B cell (primary cell): ENCODE data around the gene RAB30. TPM values are rescaled to one million over a fixed set of nuclear protein-coding genes. Genes with fewer than 3 reads are reported as not detected.
A peak's percentile ranks its signal among the peaks of the same experiment; 100 is the strongest.

Experiments
- ATAC-seq: fragments of 200-7000 bp; cut with Tn5 transposase; one replicate; pipeline ENCODE4 v1.10.0; 2021; ENCODE audit warnings: low read depth, mild to moderate bottlenecking, moderate number of reproducible peaks, moderate library complexity
- CTCF ChIA-PET: fragments of 350-600 bp; sonication (Branson Sonifier 250); formaldehyde crosslinking; loops from one replicate; lab custom pipeline; 2021; ENCODE audit warnings: antibody characterized with exemption, inconsistent platforms; lab: Charles Lee
- POLR2A ChIA-PET: fragments of 350-600 bp; sonication (Branson Sonifier 250); formaldehyde crosslinking; loops from one replicate; lab custom pipeline; 2021; ENCODE audit warnings: antibody characterized with exemption; lab: Charles Lee
- DNase-seq: peaks from one replicate; pipeline ENCODE4 v3.0.0; 2013
- H2AFZ ChIP-seq: 2 replicates; pipeline ENCODE4 v1.6.1; 2012; ENCODE audit warnings: mild to moderate bottlenecking, low read depth, low read length; ENCODE audit not compliant: insufficient read depth, poor library complexity, severe bottlenecking
- H3K27ac ChIP-seq, 2 donors: 1 replicate in 1 of 2; 2 replicates in 1 of 2; pipeline ENCODE4 v1.5.1; 2012 to 2013; ENCODE audit warnings: low read length in 2 of 2, mild to moderate bottlenecking in 2 of 2, moderate library complexity in 1 of 2
- H3K27me3 ChIP-seq, 4 experiments: fragments of 200-600 bp in 1 of 4; sonication (generic) in 1 of 4; replicated peaks in 1 of 4; 1 replicate in 2 of 4; 2 replicates in 2 of 4; pipeline versions ENCODE4 v1.6.1 to v1.7.0; 2013 to 2016; ENCODE audit warnings: low read length in 3 of 4, mild to moderate bottlenecking in 2 of 4, mixed read lengths in 1 of 4, moderate library complexity in 1 of 4; ENCODE audit not compliant: insufficient read depth in 4 of 4, control insufficient read depth in 3 of 4; ENCODE audit errors: control extremely low read depth in 1 of 4
- H3K36me3 ChIP-seq, 2 experiments: replicated peaks in 1 of 2; 1 replicate in 1 of 2; 2 replicates in 1 of 2; pipeline versions ENCODE4 v1.6.1 to v1.7.1; 2013; ENCODE audit warnings: low read length in 1 of 2; ENCODE audit not compliant: insufficient read depth in 2 of 2, control insufficient read depth in 1 of 2; ENCODE audit errors: control extremely low read depth in 1 of 2, extremely low read depth in 1 of 2
- H3K4me1 ChIP-seq, 2 donors: fragments of 200-600 bp in 1 of 2; sonication (generic) in 1 of 2; 1 replicate in 1 of 2; 2 replicates in 1 of 2; pipeline versions ENCODE4 v1.5.1 to v1.6.1; 2013 to 2017; ENCODE audit warnings: low read length in 2 of 2; ENCODE audit not compliant: control insufficient read depth in 2 of 2, insufficient read depth in 2 of 2
- H3K4me2 ChIP-seq: replicated peaks from 2 replicates; pipeline ENCODE3; 2012; ENCODE audit warnings: mild to moderate bottlenecking, low read depth, low read length; ENCODE audit not compliant: poor library complexity, severe bottlenecking
- H3K4me3 ChIP-seq, 5 experiments: fragments of 200-600 bp in 1 of 5; sonication (generic) in 1 of 5; 1 replicate in 3 of 5; 2 replicates in 2 of 5; pipeline versions ENCODE4 v1.5.1 to v1.7.0; 2011 to 2016; ENCODE audit warnings: low read length in 4 of 5, mild to moderate bottlenecking in 4 of 5, low read depth in 2 of 5, control low read depth in 1 of 5, moderate library complexity in 1 of 5; ENCODE audit not compliant: insufficient read depth in 1 of 5; ENCODE audit errors: control extremely low read depth in 1 of 5, extremely low read depth in 1 of 5
- H3K79me2 ChIP-seq: fragments of 200-600 bp; sonication (generic); one replicate; pipeline ENCODE4 v1.6.0; 2016; ENCODE audit warnings: low read length; ENCODE audit not compliant: control insufficient read depth, insufficient read depth
- H3K9ac ChIP-seq: fragments of 200-600 bp; sonication (generic); 2 replicates; pipeline ENCODE4 v1.6.1; 2017; ENCODE audit warnings: mild to moderate bottlenecking, low read length, moderate library complexity
- H3K9me3 ChIP-seq, 3 donors: one replicate each; pipeline versions ENCODE4 v1.6.1 to v1.7.1; 2013; ENCODE audit warnings: low read length in 2 of 3; ENCODE audit not compliant: control insufficient read depth in 2 of 3, insufficient read depth in 1 of 3; ENCODE audit errors: control extremely low read depth in 1 of 3
- H4K20me1 ChIP-seq: 2 replicates; pipeline ENCODE4 v1.6.0; 2012; ENCODE audit warnings: mild to moderate bottlenecking, low read length; ENCODE audit not compliant: insufficient read depth, control insufficient read depth, poor library complexity, severe bottlenecking
- H3K27ac Mint-ChIP-seq: one replicate; pipeline ENCODE4 v1.8.0; 2021; ENCODE audit warnings: mixed read lengths
- H3K27me3 Mint-ChIP-seq: one replicate; pipeline ENCODE4 v1.8.0; 2021; ENCODE audit warnings: mixed read lengths
- H3K4me1 Mint-ChIP-seq: one replicate; pipeline ENCODE4 v1.8.0; 2021; ENCODE audit warnings: mixed read lengths
- H3K4me3 Mint-ChIP-seq: one replicate; pipeline ENCODE4 v1.8.0; 2021; ENCODE audit warnings: mixed read lengths
- H3K9me3 Mint-ChIP-seq: one replicate; pipeline ENCODE4 v1.8.0; 2022; ENCODE audit warnings: mixed read lengths; ENCODE audit not compliant: insufficient read depth
- EZH2 ChIP-seq: IDR thresholded peaks from 2 replicates; pipeline ENCODE4 v1.6.1; 2012; ENCODE audit warnings: borderline replicate concordance, low read depth, mild to moderate bottlenecking, moderate library complexity, low read length; ENCODE audit not compliant: insufficient read depth, poor library complexity, severe bottlenecking
- WGBS: methylation state at CpG from one replicate; pipeline ENCODE4 v1.1.5; 2013; ENCODE audit warnings: missing lambda C conversion rate; ENCODE audit not compliant: insufficient coverage; 5-methylcytosine and 5-hydroxymethylcytosine counted together
- intact Hi-C: fragments of 100-400 bp; cut with micrococcal nuclease; formaldehyde crosslinking; loops from one replicate; pipeline ENCODE4 v1.10.0; 2022
- polyA plus RNA-seq: library from polyadenylated mRNA; depleted of rRNA; stranded (reverse); fragments of >200 nt; gene quantifications from 2 replicates; pipeline ENCODE4 v1.2.3, GENCODE V29; 2012
- total RNA-seq, 2 donors: library from RNA; stranded (reverse); fragments of 120-200 nt in 1 of 2; gene quantifications; 1 replicate in 1 of 2; 2 replicates in 1 of 2; pipeline versions ENCODE4 v1.2.3 to v1.2.4, GENCODE V29; 2013 to 2022
- TF ChIP-seq, protein P1 (sequence below): fragments of 200-600 bp; IDR thresholded peaks from one replicate; pipeline ENCODE4 v1.8.0; 2022; ENCODE audit warnings: antibody characterized with exemption, mild to moderate bottlenecking

RAB30 gene
- total and polyA plus RNA-seq, 2 donors (not counting 1 experiment from before 2014, with no cell fraction given) = 26.6 to 214 TPM

GRCh38 chr11:83019888-83020579, 51.7 kb downstream of the RAB30 start:
- Mint-ChIP-seq H3K27ac (no peak overlapping the region), H3K27me3 (no peaks in the 10 kb centered on the region), H3K9me3 (peaks cover 2% of the 10 kb centered on the region), H3K4me1 (peaks cover 72% of the 10 kb centered on the region), H3K4me3 (no peak overlapping the region)
- intact Hi-C loops = no loop called here
- Histone ChIP-seq H4K20me1 (peaks cover 85% of the 10 kb centered on the region), H3K4me3 (no peak overlapping the region), H2AFZ (no peak overlapping the region), H3K36me3 (peaks cover 2 to 19% of the 10 kb centered on the region in 2 experiments), H3K79me2 (peaks cover 98% of the 10 kb centered on the region), H3K27ac (no peak overlapping the region), H3K4me2 (peak overlapping the region; percentile 1), H3K4me1 (peaks cover 36 to 47% of the 10 kb centered on the region in 2 donors), H3K27me3 (no peaks in the 10 kb centered on the region), H3K9me3 (peaks cover 0 to 13% (median 0%) of the 10 kb centered on the region in 3 donors), H3K9ac (no peak overlapping the region)
- TF ChIP-seq EZH2 = no peak
- TF ChIP-seq, protein P1, sequence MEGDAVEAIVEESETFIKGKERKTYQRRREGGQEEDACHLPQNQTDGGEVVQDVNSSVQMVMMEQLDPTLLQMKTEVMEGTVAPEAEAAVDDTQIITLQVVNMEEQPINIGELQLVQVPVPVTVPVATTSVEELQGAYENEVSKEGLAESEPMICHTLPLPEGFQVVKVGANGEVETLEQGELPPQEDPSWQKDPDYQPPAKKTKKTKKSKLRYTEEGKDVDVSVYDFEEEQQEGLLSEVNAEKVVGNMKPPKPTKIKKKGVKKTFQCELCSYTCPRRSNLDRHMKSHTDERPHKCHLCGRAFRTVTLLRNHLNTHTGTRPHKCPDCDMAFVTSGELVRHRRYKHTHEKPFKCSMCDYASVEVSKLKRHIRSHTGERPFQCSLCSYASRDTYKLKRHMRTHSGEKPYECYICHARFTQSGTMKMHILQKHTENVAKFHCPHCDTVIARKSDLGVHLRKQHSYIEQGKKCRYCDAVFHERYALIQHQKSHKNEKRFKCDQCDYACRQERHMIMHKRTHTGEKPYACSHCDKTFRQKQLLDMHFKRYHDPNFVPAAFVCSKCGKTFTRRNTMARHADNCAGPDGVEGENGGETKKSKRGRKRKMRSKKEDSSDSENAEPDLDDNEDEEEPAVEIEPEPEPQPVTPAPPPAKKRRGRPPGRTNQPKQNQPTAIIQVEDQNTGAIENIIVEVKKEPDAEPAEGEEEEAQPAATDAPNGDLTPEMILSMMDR = no peak
- DNase-seq (no peak), ATAC-seq (no peak)
- POLR2A ChIA-PET = no interaction called here
- CTCF ChIA-PET = interaction anchor here (1.0 to 2.5 kb wide), 2 partner anchors 14 to 153 kb away, joined by 4 to 7 read pairs; no protein-coding TSS in a partner anchor
- 96% methylated on average over 12 of the region's 12 CpGs for WGBS

DNA sequence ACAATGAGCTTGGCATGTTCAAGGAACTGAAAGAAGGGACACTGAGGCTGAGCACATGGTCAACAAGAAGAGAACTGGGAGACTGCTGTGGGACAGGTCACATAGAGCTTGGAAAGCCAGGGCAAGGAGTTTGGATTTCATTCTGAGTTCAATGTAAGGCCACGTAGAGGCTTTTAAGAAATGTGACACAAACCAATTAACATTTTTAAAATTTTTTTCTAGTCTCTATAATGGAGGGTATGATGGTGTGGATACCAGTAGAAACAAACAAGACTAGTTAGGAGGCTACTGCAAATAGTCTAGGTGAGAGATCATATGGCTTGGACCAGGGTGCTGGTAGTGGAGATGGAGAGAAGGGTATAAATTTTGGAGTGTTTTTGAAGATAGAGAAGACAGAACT, 56.7 kb downstream of the RAB30 start:
- Mint-ChIP-seq H3K4me1 (peaks cover 80% of the 10 kb centered on the region), H3K27me3 (no peaks in the 10 kb centered on the region), H3K27ac (peak overlapping the region; percentile 46), H3K4me3 (peak overlapping the region; percentile 7), H3K9me3 (peaks cover 2% of the 10 kb centered on the region)
- no CpG with 5 or more reads among the region's 1 CpG for WGBS
- peaks cover 2 to 8% of the 10 kb centered on the region in 2 experiments for H3K36me3 ChIP-seq
- TF ChIP-seq, protein P1 = no peak
- TF ChIP-seq EZH2 = no peak
- DNase-seq (no peak), ATAC-seq (no peak)
- ChIA-PET POLR2A (interaction anchor here (0.6 kb wide), 1 partner anchor 57 kb away, joined by 3 read pairs; no protein-coding TSS in a partner anchor), CTCF (interaction anchor here (1.1 kb wide), 1 partner anchor 234 kb away, joined by 3 read pairs; no protein-coding TSS in a partner anchor)
- H3K79me2 ChIP-seq = peaks cover 96% of the 10 kb centered on the region
- peaks cover 33 to 35% of the 10 kb centered on the region in 2 donors for H3K4me1 ChIP-seq
- peak overlapping the region in 1 of 2 donors; percentile 64 for H3K27ac ChIP-seq
- H3K4me2 ChIP-seq = peak overlapping the region; percentile 31
- H3K9ac ChIP-seq = no peak overlapping the region
- H3K4me3 ChIP-seq = no peak overlapping the region
- no peaks in the 10 kb centered on the region for H3K9me3 ChIP-seq
- intact Hi-C loops = no loop called here
- H2AFZ ChIP-seq = no peak overlapping the region
- H4K20me1 ChIP-seq = peaks cover 78% of the 10 kb centered on the region
- no peaks in the 10 kb centered on the region for H3K27me3 ChIP-seq
